Measurements from ENCODE around the gene PRR20C.
"Not testable (repeated sequence)": the region's sequence is repeated elsewhere in the genome, so short reads cannot be mapped to it uniquely, and the experiment has no call there.

PRR20C gene

GRCh38 chr13:57153761-57154160 lies at the start of gene PRR20C:
Gene PRR20C, plus strand, starts transcription at chr13:57154061. Its CDS starts 387 bp downstream, at chr13:57154448.
- DNase-seq (ENCODE audit: low read depth), result not testable (repeated sequence)

GRCh38 chr13:57114945-57115344 lies 38.9 kb upstream of the PRR20C start:
- no peak for DNase-seq (ENCODE audit: low read depth)

- no peak for DNase-seq (ENCODE audit: low read depth)
These were observed 30.2 kb upstream of the PRR20C start for GRCh38 chr13:57123681-57124080.

GRCh38 chr13:57128909-57129308 lies 25.0 kb upstream of the PRR20C start:
- no peak for DNase-seq (ENCODE audit: low read depth)

GRCh38 chr13:57136093-57136492 lies 17.8 kb upstream of the PRR20C start:
- no peak for DNase-seq (ENCODE audit: low read depth)

GRCh38 chr13:57137585-57137984 lies 16.3 kb upstream of the PRR20C start:
- no peak for DNase-seq (ENCODE audit: low read depth)

- DNase-seq (ENCODE audit: low read depth), result no peak
These were observed 14.9 kb upstream of the PRR20C start for GRCh38 chr13:57138988-57139387.

- not testable (repeated sequence) for DNase-seq (ENCODE audit: low read depth)
These were observed 14.1 kb upstream of the PRR20C start for GRCh38 chr13:57139781-57140180.

- not testable (repeated sequence) for DNase-seq (ENCODE audit: low read depth)
These were observed 13.5 kb upstream of the PRR20C start, which contains the start of gene PRR20A for GRCh38 chr13:57140235-57140968. Gene PRR20A, plus strand, starts transcription at chr13:57140918. Its CDS starts 387 bp downstream, at chr13:57141305.

- DNase-seq (ENCODE audit: low read depth), result not testable (repeated sequence)
These were observed 6.7 kb upstream of the PRR20C start, which contains the start of gene PRR20B for GRCh38 chr13:57147188-57147587. Gene PRR20B, plus strand, starts transcription at chr13:57147488. Its CDS starts 387 bp downstream, at chr13:57147875.

- not testable (repeated sequence) for DNase-seq (ENCODE audit: low read depth)
These were observed 5.8 kb upstream of the PRR20C start for GRCh38 chr13:57148106-57148505.

- not testable (repeated sequence) for DNase-seq (ENCODE audit: low read depth)
These were observed 6.5 kb downstream of the PRR20C start, which contains the start of gene PRR20D for GRCh38 chr13:57160332-57160731. Gene PRR20D, plus strand, starts transcription at chr13:57160632. Its CDS starts 387 bp downstream, at chr13:57161019.

GRCh38 chr13:57166897-57167296 lies 13.0 kb downstream of the PRR20C start, which contains the start of gene PRR20E:
Gene PRR20E, plus strand, starts transcription at chr13:57167197. Its CDS starts 387 bp downstream, at chr13:57167584.
- DNase-seq (ENCODE audit: low read depth), result not testable (repeated sequence)

GRCh38 chr13:57191667-57192066 lies 37.8 kb downstream of the PRR20C start:
- DNase-seq (ENCODE audit: low read depth), result no peak

All from stimulated activated CD8-positive, alpha-beta memory T cell treated with anti-CD3 and anti-CD28 coated beads, Interleukin-4, amount 100 ng/mL, for 24 hours (primary cell).